Activated T-helper 1 cell treated with anti-CD3 and anti-CD28 coated beads, Interleukin-2, amount 50 U/mL, for 16 hours (primary cell): ENCODE data around the gene HS6ST1.

Experiments used
- DNase-seq, 2 donors: peaks; one replicate each; pipeline ENCODE4 v3.0.0-alpha.2; 2020; ENCODE audit warnings: low read depth in 1 of 2, low spot score in 1 of 2

The HS6ST1 gene

DNA sequence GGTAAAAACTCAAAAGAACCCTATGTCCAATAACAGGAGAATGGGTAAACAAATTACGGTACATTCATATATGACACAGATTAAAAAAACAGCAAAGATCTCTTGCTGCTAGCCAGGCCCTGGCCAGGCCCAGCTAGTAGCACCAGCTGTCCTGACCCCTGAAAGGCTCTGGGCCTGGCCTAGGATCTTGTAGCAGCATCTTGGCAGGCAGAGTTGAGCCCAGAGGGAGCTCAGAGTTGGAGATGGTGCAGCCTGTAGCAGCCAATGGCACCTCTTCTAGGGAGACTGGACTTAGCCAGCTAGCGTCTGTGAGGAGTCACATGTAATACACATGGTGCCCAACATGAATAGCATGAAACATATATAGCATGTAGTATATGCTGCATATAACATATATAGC, 69.1 kb downstream of the HS6ST1 start:
- DNase-seq, result no peak

DNA sequence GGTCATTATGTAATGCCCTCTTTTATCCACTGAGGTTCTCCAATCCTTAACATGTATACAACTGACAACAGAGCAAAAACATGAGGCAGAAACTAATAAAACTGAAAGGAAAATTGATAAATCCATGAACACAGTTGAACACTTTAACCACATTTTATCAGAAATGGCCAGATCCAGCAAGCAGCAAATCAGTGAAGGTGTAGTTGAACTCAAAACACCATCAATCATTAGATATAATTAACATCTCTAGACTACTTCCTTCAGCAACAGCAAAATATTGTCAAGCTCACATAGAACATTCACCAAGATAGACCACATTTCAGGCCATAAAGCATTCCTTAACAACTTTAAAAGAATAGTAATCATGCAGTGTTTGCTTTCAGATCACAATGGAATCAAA, 72.9 kb downstream of the HS6ST1 start:
- DNase-seq, result no peak

DNA sequence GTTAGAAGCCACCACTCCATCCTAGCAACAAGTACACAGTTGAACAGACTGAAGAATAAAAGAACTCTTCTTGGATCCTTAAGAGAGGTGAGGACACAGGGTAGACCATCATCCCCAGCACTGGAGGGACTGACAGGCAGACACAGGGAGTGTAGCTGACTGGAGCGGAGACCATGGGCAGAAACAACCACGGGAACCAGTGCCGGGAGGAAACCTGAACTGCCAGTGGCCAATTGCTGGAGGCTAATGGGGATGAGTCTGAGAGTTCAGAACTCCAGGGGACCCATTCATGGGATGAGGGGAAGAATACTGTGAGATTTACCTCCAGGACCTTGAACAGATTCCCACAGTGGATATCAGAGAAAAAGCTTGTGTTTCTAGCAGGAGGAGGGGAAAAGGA, 76.8 kb downstream of the HS6ST1 start:
- DNase-seq, result no peak

DNA sequence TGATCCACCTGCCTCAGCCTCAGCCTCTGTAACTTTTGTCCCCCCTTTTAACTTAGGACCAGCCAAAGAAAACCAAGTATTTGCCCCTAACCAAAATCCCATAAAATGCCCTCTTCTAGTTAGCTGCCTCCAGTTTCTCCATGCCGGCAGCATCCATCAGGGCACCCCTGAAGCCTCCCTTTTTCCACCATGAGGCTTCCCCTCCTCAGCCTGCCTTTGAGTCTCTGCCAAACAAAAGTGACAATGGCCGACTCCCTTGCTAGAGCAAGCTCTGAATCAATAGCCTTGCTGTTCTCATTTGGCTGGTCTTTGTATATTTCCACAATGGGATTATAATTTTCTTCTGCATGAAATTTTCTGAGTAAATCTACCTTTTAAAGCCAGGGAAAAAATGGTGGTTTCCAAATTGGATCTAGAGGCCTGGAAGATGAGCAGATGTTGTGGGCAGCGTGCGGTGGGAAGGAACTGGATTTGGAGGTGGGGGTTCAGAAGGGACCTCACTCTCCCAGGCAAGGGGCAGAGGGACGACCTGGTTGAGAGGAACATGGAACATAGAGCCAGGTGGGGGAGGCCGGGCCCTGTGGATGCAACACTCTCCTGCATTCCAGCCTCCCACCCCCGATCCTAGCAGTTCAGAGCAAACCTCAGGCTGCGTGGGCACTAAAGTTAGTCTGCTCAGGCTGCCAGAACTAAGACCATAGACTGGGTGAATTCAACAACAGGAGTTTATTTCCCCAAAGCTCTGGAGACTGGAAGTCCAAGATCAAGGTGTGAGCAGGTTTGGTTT, 80.6 kb downstream of the HS6ST1 start:
- DNase-seq, result no peak

DNA sequence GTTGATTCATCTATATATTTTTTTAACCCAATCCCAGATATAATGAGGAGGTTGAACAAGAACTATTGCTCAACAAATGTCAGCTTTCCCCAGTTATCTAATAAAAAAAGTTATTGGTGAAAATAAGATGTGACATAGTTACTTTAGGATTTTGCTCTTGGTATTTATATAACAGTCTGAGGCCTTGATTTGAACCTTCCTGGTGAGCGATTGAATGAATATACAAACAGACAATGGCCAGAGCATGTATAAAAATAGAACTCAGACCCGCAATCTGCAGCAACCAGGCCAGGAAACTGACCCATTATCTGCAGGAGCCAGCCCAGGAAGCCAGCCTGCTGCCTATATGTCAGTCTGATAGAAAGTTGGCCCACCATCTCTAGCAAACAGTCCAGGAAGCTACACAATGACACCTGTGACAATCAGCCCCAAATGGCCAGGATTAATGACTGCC, 81.6 kb downstream of the HS6ST1 start:
- no peak for DNase-seq

DNA sequence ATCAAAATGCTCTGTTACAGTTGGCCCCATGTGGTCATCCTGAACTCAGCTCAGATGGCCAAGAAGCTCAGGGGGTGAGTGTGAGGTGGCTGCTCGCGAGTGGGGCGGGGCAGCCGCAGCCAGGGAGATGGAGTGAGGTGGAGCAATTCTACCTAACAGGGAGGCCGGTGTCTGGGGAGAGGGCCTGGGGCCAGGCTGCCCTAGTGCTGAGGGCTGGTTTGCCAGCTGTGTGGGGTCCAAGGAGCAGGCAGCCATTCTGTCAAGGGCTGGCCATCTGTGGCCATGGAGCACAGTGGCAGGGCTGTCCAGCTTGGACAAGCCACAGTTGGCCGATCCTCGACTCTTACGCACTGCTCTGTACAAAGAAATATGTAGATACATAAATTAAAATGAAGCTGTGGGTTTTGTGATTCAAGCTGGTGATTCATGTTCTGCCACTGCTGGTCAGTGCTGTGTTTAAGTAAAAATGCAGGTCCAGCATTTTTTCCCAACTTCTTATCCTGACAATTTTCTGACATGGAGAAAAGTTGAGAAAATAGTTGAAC, 82.1 kb downstream of the HS6ST1 start:
- no peak for DNase-seq

DNA sequence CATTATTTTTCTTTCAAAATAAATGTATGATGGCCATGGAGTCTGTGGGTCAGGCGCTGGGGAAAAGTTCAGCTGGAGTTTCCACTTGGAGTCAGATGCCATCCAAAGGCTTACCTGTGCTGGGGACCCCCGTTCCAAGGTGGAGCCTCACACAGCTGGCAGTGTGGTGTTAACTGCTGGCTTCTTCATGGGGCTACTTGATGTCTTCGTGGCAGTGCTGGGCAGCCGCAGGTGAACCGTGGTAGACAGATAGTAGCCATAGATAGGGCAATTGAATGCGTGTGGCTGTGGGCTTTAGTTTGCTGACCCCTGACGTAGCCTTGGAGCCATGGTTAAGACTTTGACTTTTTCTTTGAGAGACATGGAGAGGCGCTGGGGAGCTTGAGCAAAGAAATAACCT, 83.1 kb downstream of the HS6ST1 start:
- no peak for DNase-seq

DNA sequence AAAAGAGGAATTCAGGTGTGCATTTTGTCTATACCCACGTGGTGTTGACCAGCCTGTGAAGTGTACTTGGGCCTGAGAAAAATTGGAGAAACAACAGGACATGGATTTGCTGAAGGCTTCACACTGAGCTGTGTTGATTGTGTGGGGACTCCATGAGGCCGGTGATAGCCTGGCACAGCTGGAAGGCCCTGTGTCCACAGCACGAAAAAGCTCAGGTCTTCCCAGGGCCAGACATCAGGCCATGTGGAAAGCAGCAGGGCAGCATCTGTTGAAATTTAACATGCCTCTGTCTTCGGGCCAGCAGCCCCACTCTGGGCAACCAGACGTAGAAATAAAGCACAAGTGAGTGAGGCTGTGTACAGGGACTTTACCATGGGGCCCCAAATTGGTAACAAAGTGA, 84.1 kb downstream of the HS6ST1 start:
- no peak for DNase-seq

DNA sequence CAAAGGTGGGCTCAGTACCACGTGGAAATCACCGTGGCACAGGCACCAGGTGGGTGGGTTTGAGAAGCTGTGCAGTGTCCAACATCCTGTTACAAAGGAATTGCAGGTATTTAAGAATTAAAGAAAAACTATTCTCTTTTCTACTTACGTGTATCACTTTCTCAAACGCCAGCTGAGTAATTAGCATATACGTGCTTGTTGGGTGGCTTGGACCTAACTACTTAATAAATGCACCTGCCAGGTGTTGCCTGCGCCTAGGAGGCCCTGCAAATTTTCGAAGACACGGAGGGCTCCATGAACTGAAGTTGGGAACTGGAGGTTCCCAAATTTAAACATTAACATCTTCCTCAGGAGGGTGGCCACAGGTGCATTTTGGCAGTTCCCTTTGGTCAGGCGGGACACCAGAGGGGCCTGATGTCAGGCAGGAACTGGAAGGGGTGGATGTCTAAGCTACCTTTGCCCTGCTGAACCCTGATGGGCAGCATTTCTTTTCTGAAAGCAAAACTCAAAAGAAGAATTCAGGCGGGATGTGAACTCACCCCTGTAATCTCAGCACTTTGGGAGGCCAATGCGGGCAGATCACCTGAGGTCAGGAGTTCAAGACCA, 84.8 kb downstream of the HS6ST1 start:
- DNase-seq, result no peak

DNA sequence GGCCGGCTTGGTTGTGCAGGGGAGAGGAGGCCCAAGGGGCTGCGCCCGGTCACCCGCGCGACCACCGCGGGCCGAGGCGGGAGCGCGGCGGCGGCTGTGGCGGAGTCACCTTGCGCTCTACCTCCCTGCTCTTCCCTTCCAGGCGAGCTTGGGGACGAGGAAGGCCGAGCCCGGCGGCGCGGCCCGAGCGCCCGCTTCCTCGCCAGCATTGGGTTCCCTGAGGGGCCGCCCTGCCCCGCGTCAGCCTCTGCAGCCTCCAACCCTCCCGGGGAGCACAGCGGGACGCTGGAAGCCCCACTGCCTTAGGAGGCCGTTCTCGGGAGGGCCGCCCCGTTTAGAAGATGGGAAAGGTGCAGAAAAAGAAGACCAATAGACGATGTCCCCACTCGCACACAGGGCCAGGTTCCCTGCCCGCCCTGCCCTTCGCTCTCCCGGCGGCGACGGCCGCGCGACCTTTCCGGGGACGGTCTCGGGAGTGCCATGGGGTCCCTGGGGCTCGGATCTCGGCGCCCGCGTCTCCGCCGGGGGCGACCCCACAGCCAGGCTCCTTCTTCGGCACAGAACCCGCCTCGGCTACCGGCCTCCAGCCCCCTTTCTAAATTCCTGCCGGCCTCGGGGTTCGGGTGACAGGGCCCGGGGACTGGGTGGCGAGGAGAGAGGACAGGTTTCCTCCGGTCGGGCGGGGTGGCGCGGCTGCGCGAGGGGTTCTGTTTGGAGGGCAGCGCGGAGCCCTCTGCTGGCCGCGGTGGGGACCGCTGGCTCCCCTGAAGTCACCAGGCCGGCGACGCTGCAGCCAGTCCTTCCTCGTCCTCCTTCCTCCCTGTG, 85.5 kb downstream of the HS6ST1 start:
- peak; percentile 66 to 69 for DNase-seq

DNA sequence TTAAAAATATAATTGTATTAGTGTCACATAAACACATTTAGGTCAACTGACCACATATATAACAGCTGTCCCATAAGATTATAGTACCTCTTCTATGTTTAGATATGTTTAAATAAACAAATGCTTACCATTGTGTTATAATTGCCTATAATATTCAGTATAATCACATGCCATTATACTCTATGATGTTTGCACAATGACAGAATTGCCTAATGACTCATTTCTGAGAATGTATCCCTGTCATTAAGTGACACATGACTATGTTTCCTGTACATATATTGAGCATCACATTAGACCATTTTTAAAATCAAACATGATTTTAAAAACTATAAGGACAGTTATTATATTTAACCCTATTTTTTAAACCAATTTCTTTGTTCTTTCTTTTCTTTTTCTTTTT, 89.8 kb downstream of the HS6ST1 start:
- DNase-seq, result no peak

DNA sequence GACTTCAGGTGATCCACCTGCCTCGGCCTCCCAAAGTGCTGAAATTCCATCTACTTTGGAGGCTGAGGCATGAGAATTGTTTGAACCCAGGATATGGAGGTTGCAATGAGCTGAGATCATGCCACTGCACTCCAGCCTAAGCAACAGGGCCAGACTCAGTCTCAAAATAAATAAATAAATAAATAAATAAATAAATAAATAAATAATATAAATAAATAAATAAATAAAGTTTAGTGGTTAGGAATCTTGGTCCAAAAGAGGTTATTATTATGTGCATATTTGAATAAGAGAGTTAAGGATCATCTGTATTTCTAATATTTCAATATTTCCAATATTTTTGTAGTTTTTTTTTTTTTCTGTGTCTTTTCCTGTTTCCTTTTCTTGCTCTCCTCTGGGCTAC, 90.8 kb downstream of the HS6ST1 start:
- DNase-seq, result no peak

DNA sequence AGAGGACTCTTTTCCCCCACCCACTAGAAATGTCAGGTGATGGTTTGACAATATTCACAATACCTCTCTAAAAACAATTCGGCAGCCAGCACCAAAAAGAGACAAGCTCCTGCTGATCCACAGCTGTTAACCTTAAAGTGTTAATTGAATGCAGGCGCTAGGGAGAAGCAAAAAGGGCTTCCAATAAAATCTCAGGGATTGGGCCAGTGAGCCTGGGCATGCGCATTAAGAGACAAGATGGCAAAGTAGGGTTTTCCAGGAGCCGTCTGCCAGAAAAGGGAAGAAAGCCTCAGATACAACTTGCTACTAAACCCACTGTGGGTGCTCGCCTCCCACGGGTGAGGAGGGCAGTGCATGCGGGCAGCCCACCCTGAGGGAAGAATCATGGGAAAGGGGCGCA, 98.8 kb downstream of the HS6ST1 start:
- DNase-seq, result no peak

DNA sequence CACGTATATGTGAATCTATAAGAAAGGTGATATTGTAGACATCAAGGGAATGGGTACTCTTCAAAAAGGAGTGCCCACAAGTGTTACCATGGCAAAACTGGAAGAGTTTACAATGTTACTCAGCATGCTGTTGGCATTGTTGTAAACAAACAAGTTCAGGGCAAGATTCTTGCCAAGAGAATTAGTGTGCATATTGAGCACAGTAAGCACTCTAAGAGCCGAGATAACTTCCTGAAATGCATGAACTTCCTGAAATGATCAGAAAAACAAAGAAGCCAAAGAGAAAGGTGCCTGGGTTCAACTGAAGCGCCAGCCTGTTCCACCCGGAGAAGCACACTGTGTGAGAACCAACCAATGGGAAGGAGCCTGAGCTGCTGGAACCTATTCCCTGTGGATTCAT, 101.0 kb downstream of the HS6ST1 start:
- no peak for DNase-seq

DNA sequence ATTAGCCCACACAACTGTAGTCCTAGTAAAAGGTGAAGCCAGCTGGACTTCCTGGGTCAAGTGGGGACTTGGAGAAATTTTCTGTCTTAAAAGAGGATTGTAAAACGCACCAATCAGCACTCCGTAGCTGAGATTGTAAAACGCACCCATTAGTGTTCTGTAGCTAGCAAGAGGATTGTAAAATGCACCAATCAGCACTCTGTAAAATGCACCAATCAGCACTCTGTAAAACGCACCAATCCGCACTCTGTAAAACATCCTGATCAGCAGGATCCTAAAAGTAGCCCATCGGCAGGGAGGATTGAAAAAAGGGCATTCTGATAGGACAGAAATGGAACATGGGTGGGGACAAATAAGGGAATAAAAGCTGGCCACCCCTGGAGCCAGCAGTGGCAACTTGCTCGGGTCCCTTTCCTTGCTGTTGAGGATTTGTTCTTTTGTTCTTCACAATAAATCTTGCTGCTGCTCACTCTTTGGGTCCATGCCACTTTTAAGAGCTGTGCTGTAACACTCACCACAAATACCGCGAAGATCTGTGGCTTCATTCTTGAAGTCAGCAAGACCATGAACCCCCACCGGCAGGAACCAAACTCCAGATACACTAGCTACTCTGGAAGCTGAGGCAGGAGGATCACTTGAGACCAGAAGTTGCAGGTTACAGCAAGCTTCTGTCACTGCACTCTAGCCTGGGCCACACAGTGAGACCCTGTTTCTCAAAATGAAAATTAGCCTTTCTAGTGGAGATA, 102.6 kb downstream of the HS6ST1 start:
- no peak for DNase-seq
